Activated naive CD8-positive, alpha-beta T cell treated with anti-CD3 and anti-CD28 coated beads for 36 hours (primary cell): ENCODE measurements around the gene S100A10. TPM values are rescaled to one million over a fixed set of nuclear protein-coding genes. Genes with fewer than 3 reads are reported as not detected.

Source experiments
- DNase-seq: peaks from one replicate; pipeline ENCODE4 v3.0.0; 2021
- H3K27ac Mint-ChIP-seq: one replicate; pipeline ENCODE4 v1.8.0; 2022; ENCODE audit warnings: mild to moderate bottlenecking, moderate library complexity, mixed read lengths
- H3K27me3 Mint-ChIP-seq: one replicate; pipeline ENCODE4 v1.8.0; 2022; ENCODE audit warnings: mild to moderate bottlenecking, mixed read lengths
- H3K36me3 Mint-ChIP-seq: one replicate; pipeline ENCODE4 v1.8.0; 2021; ENCODE audit warnings: mild to moderate bottlenecking, mixed read lengths
- H3K4me1 Mint-ChIP-seq: one replicate; pipeline ENCODE4 v1.8.0; 2021; ENCODE audit warnings: mixed read lengths
- H3K4me3 Mint-ChIP-seq: one replicate; pipeline ENCODE4 v1.8.0; 2022; ENCODE audit warnings: mild to moderate bottlenecking, moderate library complexity, mixed read lengths
- H3K9me3 Mint-ChIP-seq: one replicate; pipeline ENCODE4 v1.8.0; 2022; ENCODE audit warnings: mixed read lengths
- total RNA-seq, 2 experiments: library from RNA; stranded (reverse); gene quantifications; one replicate each; pipeline ENCODE4 v1.2.3, GENCODE V29; 2021

The S100A10 gene
- total RNA-seq, 2 experiments from 2014 or later, result 225 to 235 TPM

- no peaks in the 10 kb centered on the region for H3K4me1 Mint-ChIP-seq
- no peaks in the 10 kb centered on the region for H3K36me3 Mint-ChIP-seq
- no peaks in the 10 kb centered on the region for H3K9me3 Mint-ChIP-seq
- peaks cover 5% of the 10 kb centered on the region for H3K27me3 Mint-ChIP-seq
- no peak overlapping the region for H3K4me3 Mint-ChIP-seq
- H3K27ac Mint-ChIP-seq, result no peak overlapping the region
- DNase-seq, result no peak
Observed at GRCh38 chr1:152023221-152023620, 29.6 kb upstream of the S100A10 start.

GRCh38 chr1:152022474-152022873, 28.8 kb upstream of the S100A10 start:
- Mint-ChIP-seq H3K27me3 (peaks cover 5% of the 10 kb centered on the region), H3K27ac (no peak overlapping the region), H3K9me3 (no peaks in the 10 kb centered on the region), H3K4me3 (no peak overlapping the region), H3K4me1 (no peaks in the 10 kb centered on the region), H3K36me3 (no peaks in the 10 kb centered on the region)
- no peak for DNase-seq

- Mint-ChIP-seq H3K27me3 (peaks cover 5% of the 10 kb centered on the region), H3K4me3 (no peak overlapping the region)
Observed at GRCh38 chr1:152021569-152021968, 27.9 kb upstream of the S100A10 start.

GRCh38 chr1:152020849-152021248, 27.2 kb upstream of the S100A10 start:
- no peaks in the 10 kb centered on the region for H3K36me3 Mint-ChIP-seq
- peaks cover 6% of the 10 kb centered on the region for H3K27me3 Mint-ChIP-seq
- no peak overlapping the region for H3K4me3 Mint-ChIP-seq
- no peak overlapping the region for H3K27ac Mint-ChIP-seq
- H3K9me3 Mint-ChIP-seq, result no peaks in the 10 kb centered on the region
- no peak for DNase-seq
- no peaks in the 10 kb centered on the region for H3K4me1 Mint-ChIP-seq

More at GRCh38 chr1:152021569-152021968, 27.9 kb upstream of the S100A10 start:
- Mint-ChIP-seq H3K9me3 (no peaks in the 10 kb centered on the region), H3K4me1 (no peaks in the 10 kb centered on the region), H3K36me3 (no peaks in the 10 kb centered on the region), H3K27ac (no peak overlapping the region)
- no peak for DNase-seq

GRCh38 chr1:152018537-152018936, 24.9 kb upstream of the S100A10 start:
- no peak overlapping the region for H3K4me3 Mint-ChIP-seq
- peaks cover 14% of the 10 kb centered on the region for H3K27me3 Mint-ChIP-seq
- DNase-seq, result no peak
- no peaks in the 10 kb centered on the region for H3K9me3 Mint-ChIP-seq
- no peaks in the 10 kb centered on the region for H3K36me3 Mint-ChIP-seq
- no peak overlapping the region for H3K27ac Mint-ChIP-seq
- H3K4me1 Mint-ChIP-seq, result peaks cover 2% of the 10 kb centered on the region

- Mint-ChIP-seq H3K4me1 (peaks cover 2% of the 10 kb centered on the region), H3K36me3 (no peaks in the 10 kb centered on the region), H3K27me3 (peaks cover 17% of the 10 kb centered on the region), H3K4me3 (no peak overlapping the region), H3K27ac (no peak overlapping the region), H3K9me3 (no peaks in the 10 kb centered on the region)
- DNase-seq, result no peak
Observed at GRCh38 chr1:152015766-152016165, 22.1 kb upstream of the S100A10 start.

GRCh38 chr1:152014943-152015342, 21.3 kb upstream of the S100A10 start:
- H3K27ac Mint-ChIP-seq, result no peak overlapping the region
- H3K9me3 Mint-ChIP-seq, result no peaks in the 10 kb centered on the region
- peaks cover 17% of the 10 kb centered on the region for H3K27me3 Mint-ChIP-seq
- peaks cover 2% of the 10 kb centered on the region for H3K4me1 Mint-ChIP-seq
- H3K36me3 Mint-ChIP-seq, result no peaks in the 10 kb centered on the region
- no peak overlapping the region for H3K4me3 Mint-ChIP-seq
- no peak for DNase-seq

- peaks cover 2% of the 10 kb centered on the region for H3K4me1 Mint-ChIP-seq
- no peaks in the 10 kb centered on the region for H3K9me3 Mint-ChIP-seq
- H3K27me3 Mint-ChIP-seq, result peaks cover 16% of the 10 kb centered on the region
- no peak overlapping the region for H3K27ac Mint-ChIP-seq
- no peak for DNase-seq
- H3K36me3 Mint-ChIP-seq, result no peaks in the 10 kb centered on the region
- no peak overlapping the region for H3K4me3 Mint-ChIP-seq
Observed at GRCh38 chr1:152013664-152014237, 20.1 kb upstream of the S100A10 start.

- H3K36me3 Mint-ChIP-seq, result no peaks in the 10 kb centered on the region
- DNase-seq, result no peak
- H3K27me3 Mint-ChIP-seq, result peaks cover 7% of the 10 kb centered on the region
- no peaks in the 10 kb centered on the region for H3K9me3 Mint-ChIP-seq
- H3K4me3 Mint-ChIP-seq, result no peak overlapping the region
- H3K4me1 Mint-ChIP-seq, result peaks cover 9% of the 10 kb centered on the region
- no peak overlapping the region for H3K27ac Mint-ChIP-seq
Observed at GRCh38 chr1:152009691-152010090, 16.0 kb upstream of the S100A10 start.

- peaks cover 7% of the 10 kb centered on the region for H3K4me1 Mint-ChIP-seq
- H3K9me3 Mint-ChIP-seq, result no peaks in the 10 kb centered on the region
- DNase-seq, result no peak
- H3K36me3 Mint-ChIP-seq, result no peaks in the 10 kb centered on the region
- peaks cover 11% of the 10 kb centered on the region for H3K27me3 Mint-ChIP-seq
- no peak overlapping the region for H3K4me3 Mint-ChIP-seq
- no peak overlapping the region for H3K27ac Mint-ChIP-seq
Observed at GRCh38 chr1:152007047-152007446, 13.4 kb upstream of the S100A10 start.

- Mint-ChIP-seq H3K27ac (no peak overlapping the region), H3K4me1 (peaks cover 18% of the 10 kb centered on the region), H3K27me3 (peaks cover 9% of the 10 kb centered on the region), H3K4me3 (no peak overlapping the region), H3K36me3 (no peaks in the 10 kb centered on the region), H3K9me3 (no peaks in the 10 kb centered on the region)
- DNase-seq, result no peak
Observed at GRCh38 chr1:152005360-152005912, 11.8 kb upstream of the S100A10 start.

- no peaks in the 10 kb centered on the region for H3K36me3 Mint-ChIP-seq
- H3K4me3 Mint-ChIP-seq, result no peak overlapping the region
- no peak for DNase-seq
- H3K9me3 Mint-ChIP-seq, result no peaks in the 10 kb centered on the region
- peaks cover 18% of the 10 kb centered on the region for H3K4me1 Mint-ChIP-seq
- no peak overlapping the region for H3K27ac Mint-ChIP-seq
- peaks cover 9% of the 10 kb centered on the region for H3K27me3 Mint-ChIP-seq
Observed at GRCh38 chr1:152003846-152004442, 10.3 kb upstream of the S100A10 start.

GRCh38 chr1:152002960-152003359, 9.3 kb upstream of the S100A10 start:
- Mint-ChIP-seq H3K4me3 (no peak overlapping the region), H3K9me3 (no peaks in the 10 kb centered on the region), H3K27ac (no peak overlapping the region), H3K4me1 (peaks cover 18% of the 10 kb centered on the region), H3K27me3 (peaks cover 9% of the 10 kb centered on the region), H3K36me3 (no peaks in the 10 kb centered on the region)
- no peak for DNase-seq

- Mint-ChIP-seq H3K27me3 (peaks cover 9% of the 10 kb centered on the region), H3K4me3 (no peak overlapping the region), H3K9me3 (no peaks in the 10 kb centered on the region), H3K36me3 (no peaks in the 10 kb centered on the region), H3K4me1 (peaks cover 14% of the 10 kb centered on the region), H3K27ac (no peak overlapping the region)
- DNase-seq, result peak; percentile 62
Observed at GRCh38 chr1:152001631-152002584, 8.2 kb upstream of the S100A10 start.

GRCh38 chr1:152000964-152001630, 7.4 kb upstream of the S100A10 start:
- no peak overlapping the region for H3K4me3 Mint-ChIP-seq
- no peak overlapping the region for H3K27ac Mint-ChIP-seq
- DNase-seq, result no peak
- no peaks in the 10 kb centered on the region for H3K36me3 Mint-ChIP-seq
- H3K9me3 Mint-ChIP-seq, result no peaks in the 10 kb centered on the region
- peaks cover 9% of the 10 kb centered on the region for H3K27me3 Mint-ChIP-seq
- H3K4me1 Mint-ChIP-seq, result peaks cover 11% of the 10 kb centered on the region
